ENCODE results near the gene ZNF254.
"Not testable (repeated sequence)": the region's sequence is repeated elsewhere in the genome, so short reads cannot be mapped to it uniquely, and the experiment has no call there.

The ZNF254 gene

DNA sequence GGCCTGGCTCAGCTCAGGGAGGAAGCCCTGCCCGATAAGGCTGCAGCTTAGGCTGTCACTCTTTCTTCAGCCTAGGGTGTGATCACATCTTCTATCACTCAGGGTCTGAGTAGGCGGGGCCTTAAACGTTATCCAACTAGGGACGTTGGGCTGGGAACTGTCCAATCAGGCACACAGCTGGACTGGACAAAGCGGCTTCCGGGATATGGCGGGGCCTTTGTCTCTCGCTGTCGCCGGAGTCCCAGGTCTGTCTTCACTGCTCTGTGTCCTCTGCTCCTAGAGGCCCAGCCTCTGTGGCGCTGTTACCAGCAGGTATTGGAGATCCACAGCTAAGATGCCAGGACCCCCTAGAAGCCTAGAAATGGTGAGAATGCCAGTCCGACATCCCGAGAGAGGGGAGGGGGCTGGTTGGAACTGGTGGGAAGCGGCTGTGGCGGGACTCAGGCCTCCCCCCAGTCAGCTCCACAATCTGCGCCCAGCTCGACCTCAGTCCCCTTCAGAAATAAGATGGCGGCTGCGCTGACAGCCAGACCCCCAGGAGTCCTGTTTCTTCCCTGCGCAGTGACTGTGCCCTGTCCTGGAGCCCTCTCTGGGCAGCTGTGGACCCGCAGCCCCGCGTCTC is at the start of gene ZNF254:
ZNF254 (plus strand) TSS at position 214 of the 622 bp plus-strand sequence; CDS start at position 335, 121 bp downstream.
- Histone ChIP-seq H3K27me3 (ENCODE audit: control insufficient read depth in 5 of 5, insufficient read depth in 4 of 5, low read length in 5 of 5) (no peaks in the 10 kb centered on the region), H3K36me3 (ENCODE audit: control insufficient read depth in 5 of 5, insufficient read depth in 5 of 5, low read length in 5 of 5) (peaks cover 0 to under 1% (median 0%) of the 10 kb centered on the region in 5 donors), H3K27ac (ENCODE audit: low read depth, low read length) (peak within 1 kb of the TSS; percentile 78), H3K9ac (ENCODE audit: low read length in 5 of 5) (peak within 1 kb of the TSS; percentile 89 to 99 (median 98)), H3K9me3 (ENCODE audit: control insufficient read depth in 5 of 5, low read length in 5 of 5) (no peaks in the 10 kb centered on the region), H3K4me1 (ENCODE audit: control insufficient read depth in 5 of 5, insufficient read depth in 5 of 5, low read length in 5 of 5) (peaks cover 0 to 13% (median 4%) of the 10 kb centered on the region in 5 donors), H3K4me3 (ENCODE audit: low read depth in 1 of 5, low read length in 5 of 5) (peak within 1 kb of the TSS; percentile 92 to 99 (median 96))

DNA sequence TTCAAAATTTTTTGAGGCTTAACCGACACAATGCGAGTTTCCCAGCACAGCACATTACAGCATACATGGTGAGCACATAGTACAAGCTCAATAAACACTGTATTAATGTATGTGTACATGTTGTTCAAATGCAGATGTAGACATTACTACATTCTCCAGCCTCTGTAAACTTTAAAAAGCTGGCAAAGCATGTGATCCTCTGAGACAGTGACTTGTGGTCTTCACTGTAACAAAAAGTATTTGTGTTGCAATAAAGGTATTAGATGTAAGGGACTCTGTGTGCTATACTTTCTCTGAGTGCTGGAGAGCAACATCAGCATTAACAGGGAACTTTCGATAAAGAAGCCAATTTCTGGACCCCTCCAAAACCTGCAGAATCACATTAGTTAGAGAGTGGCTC is 46.4 kb upstream of the ZNF254 start:
- Histone ChIP-seq H3K36me3 (ENCODE audit: control insufficient read depth in 5 of 5, insufficient read depth in 5 of 5, low read length in 5 of 5) (peaks cover 8 to 21% (median 12%) of the 10 kb centered on the region in 5 donors), H3K4me3 (ENCODE audit: low read depth in 1 of 5, low read length in 5 of 5) (no peak overlapping the region), H3K9me3 (ENCODE audit: control insufficient read depth in 5 of 5, low read length in 5 of 5) (no peaks in the 10 kb centered on the region), H3K9ac (ENCODE audit: low read length in 5 of 5) (no peak overlapping the region), H3K27me3 (ENCODE audit: control insufficient read depth in 5 of 5, insufficient read depth in 4 of 5, low read length in 5 of 5) (no peaks in the 10 kb centered on the region), H3K4me1 (ENCODE audit: control insufficient read depth in 5 of 5, insufficient read depth in 5 of 5, low read length in 5 of 5) (peaks cover 0 to 8% (median 3%) of the 10 kb centered on the region in 5 donors), H3K27ac (ENCODE audit: low read depth, low read length) (no peak overlapping the region)

DNA sequence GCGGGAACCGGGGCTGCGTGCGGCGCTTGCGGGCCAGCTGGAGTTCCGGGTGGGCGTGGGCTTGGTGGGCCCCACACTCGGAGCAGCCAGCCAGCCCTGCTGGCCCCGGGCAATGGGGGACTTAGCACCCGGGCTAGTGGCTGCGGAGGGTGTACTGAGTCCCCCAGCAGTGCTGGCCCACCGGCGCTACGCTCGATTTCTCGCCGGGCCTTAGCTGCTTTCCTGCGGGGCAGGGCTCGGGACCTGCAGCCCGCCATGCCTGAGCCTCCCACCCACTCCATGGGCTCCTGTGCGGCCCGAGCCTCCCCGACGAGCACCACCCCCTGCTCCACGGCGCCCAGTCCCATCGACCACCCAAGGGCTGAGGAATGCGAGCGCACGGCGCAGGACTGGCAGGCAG is 45.7 kb upstream of the ZNF254 start:
- H3K27ac ChIP-seq (ENCODE audit: low read depth, low read length); H3K9ac ChIP-seq (ENCODE audit: low read length in 5 of 5); H3K27me3 ChIP-seq (ENCODE audit: control insufficient read depth in 5 of 5, insufficient read depth in 4 of 5, low read length in 5 of 5); H3K4me3 ChIP-seq (ENCODE audit: low read depth in 1 of 5, low read length in 5 of 5); H3K4me1 ChIP-seq (ENCODE audit: control insufficient read depth in 5 of 5, insufficient read depth in 5 of 5, low read length in 5 of 5); H3K9me3 ChIP-seq (ENCODE audit: control insufficient read depth in 5 of 5, low read length in 5 of 5): not testable (repeated sequence)
- peaks cover 8 to 19% (median 12%) of the 10 kb centered on the region in 5 donors for H3K36me3 ChIP-seq (ENCODE audit: control insufficient read depth in 5 of 5, insufficient read depth in 5 of 5, low read length in 5 of 5)

DNA sequence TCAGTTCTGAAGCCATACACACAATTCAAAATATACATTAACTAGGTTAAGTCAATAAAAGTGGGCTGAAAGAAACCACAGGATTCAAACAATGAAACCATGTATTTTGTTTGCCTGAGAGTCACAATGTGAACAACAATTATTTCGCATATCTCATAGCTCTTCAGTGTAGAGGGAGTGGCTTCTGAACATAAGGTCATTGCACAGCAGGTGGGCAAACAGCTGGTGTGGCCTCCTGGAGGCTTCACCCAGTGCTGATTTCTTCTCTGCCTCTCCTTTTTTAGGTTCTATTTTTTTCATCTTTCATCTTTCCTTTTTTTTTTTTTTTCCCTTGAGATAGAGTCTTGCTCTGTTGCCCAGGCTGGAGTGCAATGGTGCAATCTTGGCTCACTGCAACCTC is 40.4 kb upstream of the ZNF254 start:
- Histone ChIP-seq H3K36me3 (ENCODE audit: control insufficient read depth in 5 of 5, insufficient read depth in 5 of 5, low read length in 5 of 5) (peaks cover 5 to 54% (median 44%) of the 10 kb centered on the region in 5 donors), H3K9me3 (ENCODE audit: control insufficient read depth in 5 of 5, low read length in 5 of 5) (no peaks in the 10 kb centered on the region)

DNA sequence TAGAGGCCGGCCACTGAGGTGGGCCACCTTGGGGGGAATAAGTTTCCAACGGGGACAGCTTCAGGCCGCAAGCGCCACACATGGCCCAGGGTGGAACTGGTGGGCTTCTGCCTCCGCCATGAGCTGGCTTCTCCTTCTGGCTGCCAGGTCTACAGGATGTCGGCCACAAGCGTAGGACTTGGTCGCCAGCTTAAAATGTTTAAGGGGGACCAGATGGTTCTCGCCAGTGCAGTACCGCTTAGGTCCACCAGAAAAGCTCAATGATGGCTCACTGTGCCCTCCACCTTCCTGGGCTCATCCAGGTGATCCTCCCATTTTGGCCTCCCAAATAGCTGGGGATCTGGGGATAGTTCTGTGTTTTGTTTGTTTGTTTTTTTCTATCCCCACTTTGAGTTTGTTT is 38.7 kb upstream of the ZNF254 start:
- Histone ChIP-seq H3K36me3 (ENCODE audit: control insufficient read depth in 5 of 5, insufficient read depth in 5 of 5, low read length in 5 of 5) (peaks cover 15 to 71% (median 58%) of the 10 kb centered on the region in 5 donors), H3K4me1 (ENCODE audit: control insufficient read depth in 5 of 5, insufficient read depth in 5 of 5, low read length in 5 of 5) (no peaks in the 10 kb centered on the region), H3K27me3 (ENCODE audit: control insufficient read depth in 5 of 5, insufficient read depth in 4 of 5, low read length in 5 of 5) (no peaks in the 10 kb centered on the region), H3K4me3 (ENCODE audit: low read depth in 1 of 5, low read length in 5 of 5) (no peak overlapping the region), H3K9ac (ENCODE audit: low read length in 5 of 5) (no peak overlapping the region), H3K9me3 (ENCODE audit: control insufficient read depth in 5 of 5, low read length in 5 of 5) (no peaks in the 10 kb centered on the region), H3K27ac (ENCODE audit: low read depth, low read length) (no peak overlapping the region)

More for the DNA sequence above, 40.4 kb upstream of the ZNF254 start:
- Histone ChIP-seq H3K9ac (ENCODE audit: low read length in 5 of 5) (no peak overlapping the region), H3K27me3 (ENCODE audit: control insufficient read depth in 5 of 5, insufficient read depth in 4 of 5, low read length in 5 of 5) (no peaks in the 10 kb centered on the region), H3K27ac (ENCODE audit: low read depth, low read length) (no peak overlapping the region), H3K4me3 (ENCODE audit: low read depth in 1 of 5, low read length in 5 of 5) (no peak overlapping the region), H3K4me1 (ENCODE audit: control insufficient read depth in 5 of 5, insufficient read depth in 5 of 5, low read length in 5 of 5) (no peaks in the 10 kb centered on the region)

DNA sequence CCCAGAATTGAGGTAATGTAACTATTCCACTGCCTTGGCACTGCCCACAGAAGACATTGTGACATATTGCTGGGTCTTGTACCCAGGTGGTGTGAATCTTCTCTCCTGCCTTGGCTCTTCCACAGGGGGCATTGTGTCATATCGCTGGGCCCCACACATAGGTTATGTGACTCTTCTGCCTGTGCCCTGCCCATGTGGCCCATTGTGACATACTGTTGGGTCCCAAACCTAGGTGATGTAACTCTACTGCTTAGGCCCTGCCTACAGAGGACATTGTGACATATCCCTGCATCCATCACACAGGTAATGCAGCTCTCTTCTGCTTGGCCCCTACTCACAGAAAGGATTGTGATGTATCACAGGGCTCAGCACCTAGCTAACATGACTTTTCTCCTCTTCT is 37.5 kb upstream of the ZNF254 start:
- H3K4me3 ChIP-seq (ENCODE audit: low read depth in 1 of 5, low read length in 5 of 5): no peak overlapping the region
- H3K4me1 ChIP-seq (ENCODE audit: control insufficient read depth in 5 of 5, insufficient read depth in 5 of 5, low read length in 5 of 5): no peaks in the 10 kb centered on the region
- H3K27ac ChIP-seq (ENCODE audit: low read depth, low read length): no peak overlapping the region
- H3K36me3 ChIP-seq (ENCODE audit: control insufficient read depth in 5 of 5, insufficient read depth in 5 of 5, low read length in 5 of 5): peaks cover 16 to 84% (median 68%) of the 10 kb centered on the region in 5 donors
- no peaks in the 10 kb centered on the region for H3K27me3 ChIP-seq (ENCODE audit: control insufficient read depth in 5 of 5, insufficient read depth in 4 of 5, low read length in 5 of 5)
- no peak overlapping the region for H3K9ac ChIP-seq (ENCODE audit: low read length in 5 of 5)
- H3K9me3 ChIP-seq (ENCODE audit: control insufficient read depth in 5 of 5, low read length in 5 of 5): no peaks in the 10 kb centered on the region

DNA sequence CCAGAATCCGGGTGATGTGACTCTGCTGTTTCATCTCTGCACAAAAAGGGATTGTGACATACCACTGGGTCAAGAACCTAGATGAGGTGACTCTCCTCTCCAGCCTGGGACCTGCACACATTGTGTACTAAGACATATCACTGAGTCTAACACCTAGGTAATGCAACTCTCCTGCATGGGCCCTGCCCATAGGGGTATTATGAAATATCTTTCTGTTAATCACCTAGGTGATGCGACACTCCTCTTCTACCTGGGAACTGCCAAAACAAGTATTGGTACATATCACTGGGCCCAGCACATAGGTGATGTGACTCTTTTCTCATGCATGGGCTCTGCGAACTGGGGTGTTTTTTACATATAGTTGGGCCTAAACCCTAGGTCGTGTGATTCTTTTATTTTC is 35.5 kb upstream of the ZNF254 start:
- no peaks in the 10 kb centered on the region for H3K27me3 ChIP-seq (ENCODE audit: control insufficient read depth in 5 of 5, insufficient read depth in 4 of 5, low read length in 5 of 5)
- H3K4me3 ChIP-seq (ENCODE audit: low read depth in 1 of 5, low read length in 5 of 5): no peak overlapping the region
- H3K9ac ChIP-seq (ENCODE audit: low read length in 5 of 5): no peak overlapping the region
- H3K4me1 ChIP-seq (ENCODE audit: control insufficient read depth in 5 of 5, insufficient read depth in 5 of 5, low read length in 5 of 5): peaks cover 0 to 4% (median 0%) of the 10 kb centered on the region in 5 donors
- no peak overlapping the region for H3K27ac ChIP-seq (ENCODE audit: low read depth, low read length)
- H3K9me3 ChIP-seq (ENCODE audit: control insufficient read depth in 5 of 5, low read length in 5 of 5): no peaks in the 10 kb centered on the region
- H3K36me3 ChIP-seq (ENCODE audit: control insufficient read depth in 5 of 5, insufficient read depth in 5 of 5, low read length in 5 of 5): peaks cover 12 to 91% (median 78%) of the 10 kb centered on the region in 5 donors

DNA sequence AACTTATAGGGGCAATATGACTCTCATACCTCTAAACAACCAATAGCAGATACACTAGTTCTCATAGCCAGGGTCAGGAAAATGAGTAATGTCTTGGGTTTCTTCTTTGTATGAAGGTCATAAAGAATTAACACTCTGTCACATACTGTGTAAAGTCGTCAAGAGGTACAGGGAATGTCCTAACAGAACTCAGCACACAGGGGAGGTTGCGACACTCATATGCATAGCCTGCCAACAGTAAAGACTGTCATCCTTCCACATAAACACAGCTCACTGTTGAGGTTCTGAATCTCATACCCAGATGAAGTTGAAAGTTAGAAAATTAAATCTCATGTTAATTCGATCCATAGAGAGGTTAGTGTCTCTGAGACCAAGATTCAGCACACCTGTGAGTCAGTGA is 34.2 kb upstream of the ZNF254 start:
- Histone ChIP-seq H3K27ac (ENCODE audit: low read depth, low read length) (no peak overlapping the region), H3K4me1 (ENCODE audit: control insufficient read depth in 5 of 5, insufficient read depth in 5 of 5, low read length in 5 of 5) (peaks cover 0 to 10% (median 0%) of the 10 kb centered on the region in 5 donors), H3K4me3 (ENCODE audit: low read depth in 1 of 5, low read length in 5 of 5) (no peak overlapping the region), H3K9ac (ENCODE audit: low read length in 5 of 5) (no peak overlapping the region), H3K9me3 (ENCODE audit: control insufficient read depth in 5 of 5, low read length in 5 of 5) (no peaks in the 10 kb centered on the region), H3K27me3 (ENCODE audit: control insufficient read depth in 5 of 5, insufficient read depth in 4 of 5, low read length in 5 of 5) (no peaks in the 10 kb centered on the region), H3K36me3 (ENCODE audit: control insufficient read depth in 5 of 5, insufficient read depth in 5 of 5, low read length in 5 of 5) (peaks cover 18 to 89% (median 80%) of the 10 kb centered on the region in 5 donors)

DNA sequence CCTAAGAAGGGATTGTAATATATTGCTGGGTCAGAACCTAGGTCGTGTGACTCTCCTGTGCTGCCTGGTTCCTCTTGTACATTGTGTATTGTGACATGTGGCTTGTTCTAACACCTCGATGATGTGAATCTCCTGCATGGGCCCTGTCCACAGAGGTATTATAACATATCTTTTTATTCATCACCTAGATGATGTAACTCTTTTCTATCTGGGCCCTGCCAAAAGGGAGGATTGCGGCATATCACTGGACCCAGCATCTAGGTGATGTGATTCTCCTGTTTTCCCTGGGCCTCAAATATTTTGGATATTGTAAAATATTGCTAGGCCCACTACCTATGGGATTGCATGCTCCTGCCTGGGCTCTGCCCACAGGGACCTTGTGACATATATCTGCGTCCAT is 33.4 kb upstream of the ZNF254 start:
- H3K27ac ChIP-seq (ENCODE audit: low read depth, low read length): no peak overlapping the region

DNA sequence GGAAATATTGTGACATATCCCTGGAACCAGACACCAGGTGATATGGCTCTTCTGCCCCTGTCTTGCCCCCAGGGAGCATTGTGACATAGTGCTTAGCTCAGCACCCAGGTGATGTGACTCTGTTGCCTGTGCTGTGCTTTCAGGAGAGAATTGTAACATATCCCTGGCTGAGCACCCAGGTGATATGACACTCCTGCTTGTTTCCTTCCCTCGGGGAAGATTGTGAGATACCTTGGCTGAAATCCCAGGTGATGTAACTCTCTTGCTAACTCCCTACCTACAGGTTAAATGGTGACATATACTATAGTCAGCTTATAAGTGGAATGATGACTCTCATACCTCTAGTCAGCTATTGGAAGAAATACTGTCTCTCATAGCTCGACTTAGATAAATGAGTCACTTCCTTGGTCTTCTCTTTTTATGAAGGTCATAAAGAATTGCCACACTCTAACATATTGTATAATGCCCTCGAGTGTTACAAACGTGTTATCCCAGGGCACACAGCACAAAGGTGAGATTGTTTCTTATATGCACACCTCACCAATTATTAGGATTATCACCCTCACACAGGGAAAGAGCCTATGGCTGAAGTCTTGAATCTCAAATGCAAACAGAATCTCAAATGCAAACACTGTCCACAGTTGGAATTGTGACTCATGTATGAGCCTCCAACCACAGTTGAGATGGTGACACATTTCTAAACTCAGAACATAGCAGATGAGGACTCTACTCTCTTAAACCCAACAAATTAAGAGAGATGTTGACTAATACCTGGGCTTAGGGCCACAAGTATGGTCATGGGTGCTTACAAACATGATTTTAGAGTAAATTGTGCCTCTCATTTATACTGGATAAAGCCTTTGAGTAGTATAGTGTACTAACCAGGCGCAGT is 32.7 kb upstream of the ZNF254 start:
- no peaks in the 10 kb centered on the region for H3K27me3 ChIP-seq (ENCODE audit: control insufficient read depth in 5 of 5, insufficient read depth in 4 of 5, low read length in 5 of 5)
- H3K36me3 ChIP-seq (ENCODE audit: control insufficient read depth in 5 of 5, insufficient read depth in 5 of 5, low read length in 5 of 5): peaks cover 18 to 91% (median 78%) of the 10 kb centered on the region in 5 donors
- no peaks in the 10 kb centered on the region for H3K9me3 ChIP-seq (ENCODE audit: control insufficient read depth in 5 of 5, low read length in 5 of 5)
- H3K9ac ChIP-seq (ENCODE audit: low read length in 5 of 5): no peak overlapping the region
- H3K27ac ChIP-seq (ENCODE audit: low read depth, low read length): no peak overlapping the region
- peaks cover 0 to 10% (median 0%) of the 10 kb centered on the region in 5 donors for H3K4me1 ChIP-seq (ENCODE audit: control insufficient read depth in 5 of 5, insufficient read depth in 5 of 5, low read length in 5 of 5)
- no peak overlapping the region for H3K4me3 ChIP-seq (ENCODE audit: low read depth in 1 of 5, low read length in 5 of 5)

More for the DNA sequence above, 33.4 kb upstream of the ZNF254 start:
- no peak overlapping the region for H3K4me3 ChIP-seq (ENCODE audit: low read depth in 1 of 5, low read length in 5 of 5)
- no peaks in the 10 kb centered on the region for H3K9me3 ChIP-seq (ENCODE audit: control insufficient read depth in 5 of 5, low read length in 5 of 5)
- no peaks in the 10 kb centered on the region for H3K27me3 ChIP-seq (ENCODE audit: control insufficient read depth in 5 of 5, insufficient read depth in 4 of 5, low read length in 5 of 5)
- peaks cover 0 to 10% (median 0%) of the 10 kb centered on the region in 5 donors for H3K4me1 ChIP-seq (ENCODE audit: control insufficient read depth in 5 of 5, insufficient read depth in 5 of 5, low read length in 5 of 5)
- H3K36me3 ChIP-seq (ENCODE audit: control insufficient read depth in 5 of 5, insufficient read depth in 5 of 5, low read length in 5 of 5): peaks cover 18 to 89% (median 77%) of the 10 kb centered on the region in 5 donors
- no peak overlapping the region for H3K9ac ChIP-seq (ENCODE audit: low read length in 5 of 5)

Data from subcutaneous abdominal adipose tissue (tissue), 5 donors.